NCI-H69 (cell line): ENCODE data around the gene POLA2.
"Not testable (repeated sequence)": the region's sequence is repeated elsewhere in the genome, so short reads cannot be mapped to it uniquely, and the experiment has no call there.

Source experiments
- DNase-seq: peaks from one replicate; lab custom pipeline; 2025; lab: John Stamatoyannopoulos, UW

POLA2 gene

GRCh38 chr11:65308281-65308891, 46.6 kb downstream of the POLA2 start:
- peak; percentile 58 for DNase-seq

GRCh38 chr11:65309006-65309405, 47.2 kb downstream of the POLA2 start:
- DNase-seq, result peak; percentile 31

- DNase-seq, result peak; percentile 80
These were observed 48.5 kb downstream of the POLA2 start for GRCh38 chr11:65310215-65310614.

DNA sequence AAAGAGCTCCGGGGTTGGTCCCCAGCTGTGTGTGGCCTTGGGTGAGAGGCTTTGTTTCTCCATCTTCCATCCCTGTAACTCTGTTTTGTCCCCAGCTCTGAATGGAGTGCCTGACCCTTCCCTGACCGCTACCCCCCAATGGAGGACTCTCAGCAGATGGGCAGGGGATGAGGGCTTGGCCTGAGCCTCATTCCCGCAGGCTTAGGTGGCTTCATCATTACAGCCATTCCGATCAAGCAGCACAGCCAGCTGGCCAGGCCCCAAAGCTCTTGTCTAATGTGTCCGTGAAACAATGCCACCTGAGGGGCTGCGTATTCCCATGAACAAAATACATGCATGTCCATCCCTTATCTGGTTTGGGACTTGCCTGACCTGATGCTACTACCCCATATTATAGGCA, 49.0 kb downstream of the POLA2 start:
- peak; percentile 53 for DNase-seq

- DNase-seq, result peak; percentile 55
These were observed 49.5 kb downstream of the POLA2 start for GRCh38 chr11:65311170-65311678.

GRCh38 chr11:65314501-65315203, 52.9 kb downstream of the POLA2 start, which contains the start of gene CDC42EP2:
CDC42EP2 (plus strand) TSS chr11:65314866; CDS start chr11:65320899, 6,033 bp downstream.
- DNase-seq, result peak; percentile 91

DNA sequence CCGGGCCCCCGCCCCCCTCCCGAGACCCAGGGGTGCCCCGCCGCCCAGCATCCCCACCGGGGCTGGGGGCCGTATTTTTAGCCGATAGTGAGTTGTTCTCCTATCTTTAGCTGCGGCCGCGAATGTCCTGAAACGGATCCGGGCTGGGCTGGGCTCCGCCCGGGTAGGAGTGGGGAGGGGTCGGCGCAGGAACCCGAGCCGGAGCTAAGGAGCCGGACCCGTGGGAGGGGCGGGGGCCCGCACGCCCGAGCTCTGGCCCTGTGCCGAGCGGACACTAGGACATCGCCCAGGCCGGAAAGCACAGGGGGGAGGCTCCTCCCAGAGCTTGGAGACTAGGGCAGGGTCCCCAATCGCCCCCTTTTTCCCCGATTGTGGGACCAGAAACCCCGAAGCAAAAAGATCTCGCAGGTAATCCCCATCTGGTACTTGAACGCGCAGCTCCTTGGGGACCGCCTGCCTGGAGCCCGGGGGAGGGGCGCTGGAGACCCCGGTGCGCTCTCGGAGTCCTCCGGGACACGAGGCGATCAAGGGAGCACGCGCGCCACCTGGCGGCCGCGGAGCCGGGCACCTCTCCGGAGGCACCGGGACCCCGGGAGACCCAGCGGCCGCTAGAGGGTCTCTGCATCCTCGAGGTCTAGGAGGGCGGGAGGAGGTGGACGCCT, 53.6 kb downstream of the POLA2 start:
- peak; percentile 93 for DNase-seq

DNA sequence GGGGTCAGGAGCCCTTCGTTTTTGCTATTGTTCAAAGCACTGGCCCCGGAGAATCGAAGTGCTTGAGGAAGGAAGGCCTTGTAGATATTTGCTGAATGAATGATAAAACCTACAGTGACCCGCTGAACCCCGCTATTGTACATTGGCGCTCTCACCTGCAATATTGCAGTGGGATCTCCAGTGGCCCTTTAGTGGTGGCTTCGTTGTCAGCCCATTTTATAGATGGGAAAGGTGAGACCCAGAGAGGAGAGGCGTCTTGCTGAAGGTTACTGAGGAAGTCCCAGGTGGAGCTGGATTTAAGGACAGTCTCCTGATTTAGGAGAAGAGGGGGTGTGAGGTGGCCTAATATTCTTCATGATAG, 54.1 kb downstream of the POLA2 start:
- DNase-seq, result peak; percentile 67

GRCh38 chr11:65316227-65317024, 54.7 kb downstream of the POLA2 start:
- peak; percentile 70 for DNase-seq

DNA sequence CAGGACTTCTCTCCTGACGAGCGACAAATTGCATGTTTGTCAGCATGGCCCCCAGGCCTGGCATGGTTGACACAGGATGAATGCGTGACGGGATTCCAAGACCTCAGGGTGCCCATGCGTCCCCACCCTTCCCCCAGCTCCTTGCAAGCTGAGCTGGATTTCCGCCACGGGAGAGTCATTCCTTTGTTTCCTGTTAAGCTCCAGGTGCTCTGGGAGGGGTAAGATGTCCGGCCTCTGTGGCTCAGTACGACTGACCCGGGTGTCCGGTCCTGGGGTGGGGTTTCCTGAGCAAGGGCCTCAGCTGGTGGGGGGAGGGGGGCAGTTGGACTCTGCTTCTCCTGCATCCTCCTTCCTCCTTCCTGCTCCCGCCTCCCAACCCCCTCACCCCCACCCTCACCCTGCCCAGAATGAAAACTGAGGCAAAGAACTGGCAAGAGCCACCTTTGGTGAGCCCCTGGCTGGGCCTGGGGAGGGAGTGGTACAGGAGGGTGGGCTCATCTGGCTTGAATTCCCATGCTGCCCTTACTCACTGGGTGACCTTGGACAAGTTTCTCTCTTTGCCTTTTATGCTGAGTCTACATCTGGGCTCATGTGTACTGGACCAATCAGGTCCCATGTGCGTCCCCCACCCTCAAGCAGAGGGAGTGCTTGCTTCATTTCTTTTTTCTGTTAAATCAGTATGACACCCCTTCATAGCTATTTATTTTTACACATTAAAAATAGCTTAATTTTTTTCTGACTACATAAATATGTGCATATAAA, 55.4 kb downstream of the POLA2 start:
- DNase-seq, result peak; percentile 95

DNA sequence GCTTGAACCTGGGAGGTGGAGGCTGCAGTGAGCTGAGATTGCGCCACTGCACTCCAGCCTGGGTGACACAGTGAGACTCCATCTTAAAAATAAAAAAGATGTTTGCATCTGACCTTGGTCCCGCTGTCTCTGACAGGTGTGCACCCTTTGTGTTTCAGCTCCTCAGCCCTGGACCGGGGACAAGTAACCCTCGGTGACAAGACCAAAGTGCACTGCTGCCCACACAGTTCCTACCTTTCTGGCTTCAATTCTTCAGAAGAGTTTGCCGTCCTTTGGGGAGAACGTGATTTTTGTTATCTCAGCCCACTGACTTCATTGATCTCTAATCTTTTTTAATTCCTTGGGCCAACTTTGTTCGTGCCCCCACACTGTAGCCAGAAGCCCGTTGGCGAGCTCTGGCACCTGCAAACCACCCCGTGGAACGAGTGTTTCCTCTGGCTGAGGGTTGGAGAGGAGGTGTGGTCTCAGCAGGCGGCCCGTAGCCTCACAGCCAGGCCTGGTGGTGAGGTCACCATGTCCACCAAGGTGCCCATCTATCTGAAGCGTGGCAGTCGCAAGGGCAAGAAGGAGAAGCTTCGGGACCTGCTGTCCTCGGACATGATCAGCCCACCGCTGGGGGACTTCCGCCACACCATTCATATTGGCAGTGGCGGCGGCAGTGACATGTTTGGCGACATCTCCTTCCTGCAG, 58.8 kb downstream of the POLA2 start:
- DNase-seq, result no peak

GRCh38 chr11:65321076-65321475, 59.3 kb downstream of the POLA2 start:
- DNase-seq, result no peak

DNA sequence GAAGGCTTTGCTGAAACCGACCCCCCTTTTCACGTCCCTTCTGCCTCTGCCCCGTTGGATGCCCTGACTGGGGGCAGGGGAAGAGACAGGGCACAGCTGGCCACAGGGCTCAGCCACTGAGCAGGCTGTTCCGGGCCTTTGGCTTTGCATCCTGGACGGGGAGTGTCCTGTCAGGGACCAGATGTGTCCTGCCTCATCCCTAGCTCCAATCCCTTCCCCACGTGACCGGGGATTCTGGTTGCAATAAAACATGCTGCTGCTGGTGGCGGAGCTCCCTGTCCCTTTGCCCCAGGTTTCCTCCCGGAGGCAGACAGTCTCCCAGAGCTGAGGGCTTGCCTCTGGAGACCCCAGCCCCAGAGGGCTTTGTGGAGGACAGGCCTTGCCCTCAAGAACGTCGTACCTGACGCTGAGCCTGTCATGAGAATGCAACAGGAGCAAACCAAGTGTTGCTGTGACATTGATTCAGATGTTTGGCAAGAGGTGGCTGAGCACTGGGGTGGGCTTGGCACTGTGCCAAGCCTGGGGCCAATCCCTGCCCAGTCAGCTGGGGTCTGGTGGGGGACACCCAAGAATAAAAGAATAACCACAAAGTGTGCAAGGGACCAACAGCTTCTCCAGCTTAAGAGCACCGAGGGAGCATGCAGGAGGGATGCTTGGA, 60.2 kb downstream of the POLA2 start:
- DNase-seq, result no peak

GRCh38 chr11:65323813-65324212, 62.1 kb downstream of the POLA2 start:
- peak; percentile 17 for DNase-seq

DNA sequence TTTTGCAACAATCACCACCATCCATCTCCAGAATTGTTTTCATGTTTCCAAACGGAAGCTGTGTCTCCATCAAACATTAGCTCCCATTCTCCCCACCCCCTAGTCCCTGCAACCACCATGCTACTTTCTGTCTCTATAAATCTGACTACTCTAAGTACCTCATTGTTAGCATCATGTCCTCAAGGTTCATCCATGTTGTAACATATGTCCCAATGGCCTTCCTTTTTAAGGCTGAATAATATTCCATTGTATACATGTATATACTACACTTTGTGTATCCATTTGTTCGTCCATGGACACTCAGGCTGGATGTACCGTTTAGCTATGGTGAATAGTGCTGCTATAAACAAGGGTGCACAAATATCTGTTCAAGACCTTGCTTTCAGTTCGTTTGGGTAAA, 63.7 kb downstream of the POLA2 start:
- no peak for DNase-seq

GRCh38 chr11:65327021-65327420, 65.3 kb downstream of the POLA2 start:
- no peak for DNase-seq

DNA sequence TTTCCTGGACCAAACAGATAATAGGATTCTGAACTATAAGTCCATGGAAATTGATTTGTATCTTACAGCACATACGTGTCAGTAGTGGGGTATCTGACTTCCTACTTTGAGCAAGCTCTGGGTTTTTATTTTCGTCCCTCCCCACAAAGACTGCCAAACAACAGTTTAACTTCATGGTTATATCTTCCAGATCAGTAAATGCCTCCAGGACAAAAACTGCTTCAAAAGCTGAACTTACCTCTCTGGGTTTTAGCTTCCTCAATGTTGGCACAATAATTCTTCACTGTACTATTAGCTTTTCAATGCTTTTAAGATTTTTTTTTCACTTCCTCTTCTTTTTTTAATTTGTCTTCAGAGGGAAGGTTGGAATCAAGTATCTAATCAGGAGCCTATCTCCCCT, 67.7 kb downstream of the POLA2 start:
- DNase-seq, result no peak

GRCh38 chr11:65329944-65330403, 68.2 kb downstream of the POLA2 start:
- peak; percentile 95 for DNase-seq

GRCh38 chr11:65330544-65330943, 68.8 kb downstream of the POLA2 start:
- DNase-seq, result no peak

DNA sequence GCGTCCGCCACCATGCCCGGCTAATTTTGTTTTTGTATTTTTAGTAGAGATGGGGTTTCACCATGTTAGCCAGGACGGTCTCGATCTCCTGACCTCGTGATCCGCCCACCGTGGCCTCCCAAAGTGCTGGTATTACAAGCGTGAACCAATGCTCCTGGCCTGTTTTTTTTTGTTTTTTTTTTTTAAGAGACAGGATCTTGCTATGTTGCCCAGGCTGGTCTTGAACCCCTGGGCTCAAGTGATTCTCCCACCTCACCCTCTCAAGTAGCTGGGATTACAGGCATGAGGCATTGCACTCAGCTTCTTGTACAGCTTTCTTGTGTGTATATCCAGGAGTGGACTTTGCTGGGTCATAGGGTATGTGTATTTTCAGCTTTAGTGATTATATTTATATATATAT, 70.8 kb downstream of the POLA2 start:
- not testable (repeated sequence) for DNase-seq
